GM13977 (cell line): ENCODE results near the gene TMEM52.

Experiments
- DNase-seq: peaks from one replicate; pipeline ENCODE4 v3.0.0; 2012; ENCODE audit warnings: low spot score
- in situ Hi-C: fragments of 300-500 bp; cut with MboI; formaldehyde crosslinking; loops from one replicate; pipeline ENCODE4 v1.12.0; 2022; ENCODE audit warnings: low sequenced_read_pairs, low pct_unique_long_range_greater_than_20kb, mixed read lengths, inconsistent platforms; ENCODE audit not compliant: unreplicated experiment
- TF ChIP-seq, protein P1 (sequence below): IDR thresholded peaks from 2 replicates; pipeline ENCODE4 v1.5.1; 2012; ENCODE audit warnings: mild to moderate bottlenecking, control low read depth; ENCODE audit not compliant: insufficient read depth; ENCODE audit errors: extremely low read depth, missing control alignments

Gene TMEM52

DNA sequence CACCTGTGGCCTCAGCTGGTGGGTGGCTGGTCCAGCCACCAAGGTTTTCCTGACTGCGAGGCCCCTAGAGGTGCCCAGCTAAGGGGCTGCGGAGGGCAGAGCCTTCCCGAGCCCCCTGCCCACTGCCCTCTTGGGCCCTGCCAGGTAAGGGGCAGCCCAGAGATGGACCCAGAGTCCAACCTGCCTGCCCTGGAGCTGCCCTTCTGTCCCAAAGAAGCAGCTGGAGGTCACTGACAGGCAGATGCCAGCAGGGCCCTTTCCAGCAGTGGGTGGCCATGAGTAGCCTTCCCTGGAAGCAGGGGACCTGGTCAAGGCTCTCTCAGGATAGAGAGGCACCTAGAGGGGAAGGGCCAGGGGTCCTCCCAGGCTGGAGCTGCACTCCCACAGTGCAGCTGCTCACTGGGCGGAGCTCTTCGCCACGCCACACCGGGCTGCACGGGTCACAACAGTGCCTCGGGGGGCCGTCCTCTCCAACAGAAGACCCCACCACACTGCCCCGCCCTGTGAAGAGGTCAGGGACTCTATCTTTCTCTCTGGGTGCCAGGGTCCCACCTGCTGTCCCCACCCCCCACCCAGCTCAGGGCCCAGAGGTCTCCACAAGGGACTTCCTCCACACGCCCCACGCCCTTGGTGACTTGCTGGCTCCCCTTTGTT lies 17.3 kb downstream of the TMEM52 start:
- TF ChIP-seq, protein P1, sequence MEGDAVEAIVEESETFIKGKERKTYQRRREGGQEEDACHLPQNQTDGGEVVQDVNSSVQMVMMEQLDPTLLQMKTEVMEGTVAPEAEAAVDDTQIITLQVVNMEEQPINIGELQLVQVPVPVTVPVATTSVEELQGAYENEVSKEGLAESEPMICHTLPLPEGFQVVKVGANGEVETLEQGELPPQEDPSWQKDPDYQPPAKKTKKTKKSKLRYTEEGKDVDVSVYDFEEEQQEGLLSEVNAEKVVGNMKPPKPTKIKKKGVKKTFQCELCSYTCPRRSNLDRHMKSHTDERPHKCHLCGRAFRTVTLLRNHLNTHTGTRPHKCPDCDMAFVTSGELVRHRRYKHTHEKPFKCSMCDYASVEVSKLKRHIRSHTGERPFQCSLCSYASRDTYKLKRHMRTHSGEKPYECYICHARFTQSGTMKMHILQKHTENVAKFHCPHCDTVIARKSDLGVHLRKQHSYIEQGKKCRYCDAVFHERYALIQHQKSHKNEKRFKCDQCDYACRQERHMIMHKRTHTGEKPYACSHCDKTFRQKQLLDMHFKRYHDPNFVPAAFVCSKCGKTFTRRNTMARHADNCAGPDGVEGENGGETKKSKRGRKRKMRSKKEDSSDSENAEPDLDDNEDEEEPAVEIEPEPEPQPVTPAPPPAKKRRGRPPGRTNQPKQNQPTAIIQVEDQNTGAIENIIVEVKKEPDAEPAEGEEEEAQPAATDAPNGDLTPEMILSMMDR, result no peak
- in situ Hi-C loops, result loop anchor here (10.0 kb wide), 1 partner anchor 117 kb away; no protein-coding TSS in a partner anchor
- DNase-seq, result no peak

DNA sequence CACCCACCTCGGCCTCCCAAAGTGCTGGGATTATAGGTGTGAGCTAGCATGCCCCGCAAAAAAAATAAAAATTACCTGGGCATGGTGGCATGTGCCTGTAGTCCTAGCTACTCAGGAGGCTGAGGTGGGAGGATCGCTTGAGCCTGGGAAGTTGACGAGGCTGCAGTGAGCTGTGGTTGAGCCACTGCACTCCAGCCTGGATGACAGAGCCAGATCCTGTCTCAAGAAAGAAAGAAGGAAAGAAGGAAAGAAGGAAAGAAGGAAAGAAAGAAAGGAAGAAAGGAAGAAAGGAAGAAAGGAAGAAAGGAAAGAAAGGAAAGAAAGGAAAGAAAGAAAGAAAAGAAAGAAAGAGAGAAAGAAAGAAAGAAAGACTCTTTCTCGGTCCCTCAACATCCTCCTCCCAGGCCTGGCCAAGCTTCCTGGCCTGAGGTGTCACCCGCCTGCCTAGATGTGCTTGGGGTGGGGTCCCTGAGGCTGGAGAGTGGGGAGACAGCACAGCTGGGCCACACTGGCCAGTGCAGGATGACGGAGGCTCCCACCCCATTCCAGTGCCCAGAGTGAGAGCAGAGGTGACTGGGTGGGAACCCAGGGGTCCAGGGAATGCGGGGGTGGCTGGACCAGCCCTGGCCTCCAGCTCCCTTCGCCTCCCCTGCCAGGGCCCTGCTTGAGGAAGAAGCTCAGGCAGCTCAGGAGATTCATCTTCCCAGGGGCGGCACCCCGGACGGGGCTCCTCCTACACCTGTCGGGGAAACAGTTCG lies 18.0 kb downstream of the TMEM52 start:
- in situ Hi-C loops, result loop anchor here (10.0 kb wide), 1 partner anchor 116 kb away; no protein-coding TSS in a partner anchor
- TF ChIP-seq, protein P1, result no peak
- no peak for DNase-seq

DNA sequence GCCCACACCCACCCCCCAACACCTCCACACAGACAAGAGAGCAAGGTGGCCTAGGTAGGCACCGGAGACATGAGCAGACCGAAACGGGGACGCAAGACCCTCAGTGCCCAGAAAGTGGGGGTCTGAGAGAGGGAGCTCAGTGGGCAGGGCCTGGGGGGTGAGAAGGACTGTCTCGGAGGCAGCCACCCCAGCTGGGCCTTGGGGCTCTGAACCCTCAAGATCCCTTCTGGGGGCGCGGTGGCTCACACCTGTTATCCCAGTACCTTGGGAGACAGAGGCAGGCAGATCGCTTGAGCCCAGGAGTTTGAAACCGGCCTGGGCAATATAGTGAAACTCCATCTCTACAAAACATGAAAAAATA lies 19.1 kb downstream of the TMEM52 start:
- in situ Hi-C loops, result loop anchor here (10.0 kb wide), 1 partner anchor 115 kb away; no protein-coding TSS in a partner anchor

DNA sequence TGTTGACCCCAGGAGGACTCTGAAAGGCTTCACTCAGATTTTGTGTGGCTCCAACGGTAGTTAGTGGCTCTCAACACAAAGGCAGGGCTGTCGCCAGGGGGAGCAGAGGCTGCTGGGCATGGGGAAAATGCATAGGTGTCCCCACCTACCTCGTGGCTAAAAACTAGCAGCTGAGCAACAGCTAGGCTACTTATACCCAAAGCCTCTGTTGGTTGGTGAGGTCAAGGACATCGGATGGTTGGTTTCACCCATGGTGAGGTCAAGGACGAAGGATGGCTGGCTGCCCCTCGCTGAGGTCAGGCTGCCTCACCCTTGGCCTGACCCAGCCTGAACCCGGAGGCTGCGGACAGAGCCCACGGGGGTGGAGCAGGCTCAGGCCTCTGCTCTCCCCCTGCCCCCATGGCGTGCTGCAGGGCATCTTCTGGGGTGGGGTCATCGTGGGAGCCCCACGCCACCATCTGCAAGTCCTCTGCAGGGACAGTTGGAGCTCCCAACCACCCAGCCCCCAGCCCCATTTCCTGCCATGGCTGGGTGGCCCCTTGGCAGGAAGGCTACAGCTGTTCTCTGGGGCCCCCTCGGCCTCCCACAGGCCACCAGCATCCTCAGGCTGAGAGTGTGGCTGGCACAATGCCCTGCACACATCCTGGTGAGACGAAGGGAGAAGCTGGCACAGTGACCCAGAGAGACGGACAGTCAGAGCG lies 19.7 kb downstream of the TMEM52 start:
- TF ChIP-seq, protein P1, result peak; percentile 27
- DNase-seq, result no peak
- in situ Hi-C loops, result no loop called here

More for the DNA sequence above, 19.1 kb downstream of the TMEM52 start:
- TF ChIP-seq, protein P1, result no peak
- DNase-seq, result no peak

DNA sequence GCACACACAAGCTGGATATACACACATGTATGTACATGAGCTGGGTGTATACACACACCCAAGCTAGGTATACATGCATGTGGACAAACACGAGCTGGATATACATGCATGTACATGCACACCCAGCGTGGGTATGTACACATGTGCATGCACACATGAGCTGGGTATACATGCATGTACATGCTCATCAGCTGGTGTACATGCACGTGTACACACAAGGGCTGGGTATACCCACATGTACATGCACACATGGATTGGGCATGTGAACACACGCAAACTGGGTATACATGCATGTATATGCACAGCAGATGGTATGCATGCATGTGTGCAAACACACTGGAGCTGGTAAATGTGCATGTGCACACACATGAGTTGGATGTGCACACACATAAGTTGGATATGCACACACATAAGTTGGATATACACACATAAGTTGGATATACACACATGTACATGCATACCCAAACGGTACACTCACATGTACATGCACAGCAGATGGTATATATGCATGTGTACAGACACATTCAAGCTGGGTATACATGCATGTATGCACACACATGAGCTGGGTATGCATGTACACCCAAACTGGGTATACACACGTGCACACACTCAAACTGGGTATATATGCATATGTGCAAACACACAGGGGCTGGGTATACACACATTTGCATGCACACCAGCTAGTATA lies 20.7 kb downstream of the TMEM52 start:
- no peak for DNase-seq
- TF ChIP-seq, protein P1, result no peak
- in situ Hi-C loops, result no loop called here
